GM19324 (cell line): ENCODE measurements around the gene PAX8.
"Not testable (repeated sequence)": the region's sequence is repeated elsewhere in the genome, so short reads cannot be mapped to it uniquely, and the experiment has no call there.

Experiments used
- ATAC-seq: cut with Tn5 transposase; IDR thresholded peaks from one replicate; pipeline ENCODE4 v1.9.1; 2021; ENCODE audit warnings: mild to moderate bottlenecking, moderate library complexity; ENCODE audit not compliant: unreplicated experiment, low FRiP score

PAX8 gene

DNA sequence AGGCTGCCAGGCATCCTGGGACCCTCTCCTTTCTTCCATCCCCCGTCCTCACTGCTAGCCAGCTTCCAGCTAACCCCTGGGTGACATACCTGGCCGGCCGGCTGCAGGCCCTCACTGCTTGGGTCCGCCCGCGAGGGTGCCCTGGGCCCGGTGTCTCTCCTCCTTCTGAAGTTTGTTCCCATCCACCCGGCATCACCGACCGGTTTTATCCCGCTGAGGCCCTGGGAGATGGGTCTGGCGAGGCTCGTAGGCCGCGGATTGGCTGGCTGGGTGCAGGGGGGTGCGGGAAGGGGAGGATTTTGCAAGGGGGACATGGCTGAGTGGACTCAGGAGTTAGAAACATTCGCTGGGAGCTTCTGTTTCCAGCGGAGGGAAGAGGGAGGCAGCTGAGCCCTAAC is at the start of gene PAX8:
Gene PAX8, minus strand, starts transcription at position 180 of the 398 bp plus-strand sequence. CDS start 527 bp downstream, outside the sequence.
- no peak for ATAC-seq

DNA sequence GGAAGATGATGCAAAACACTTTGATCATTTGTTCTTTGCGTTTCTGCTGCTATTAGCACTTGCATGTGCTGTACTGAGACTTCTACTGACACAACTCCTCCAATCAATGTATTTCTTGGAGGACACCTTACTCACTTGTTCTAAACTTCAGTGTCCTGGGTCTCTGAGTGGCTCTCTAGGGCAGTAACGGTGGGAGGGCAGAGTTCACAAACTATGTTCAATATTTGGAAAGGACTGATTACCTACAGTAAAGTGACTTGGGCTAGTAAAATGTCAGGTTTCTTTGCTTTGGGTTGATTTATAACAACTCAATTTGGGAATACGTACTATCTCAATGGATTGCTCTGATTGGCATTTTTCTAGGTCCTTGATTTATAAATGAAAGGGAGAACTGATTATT is 49.3 kb upstream of the PAX8 start:
- no peak for ATAC-seq

DNA sequence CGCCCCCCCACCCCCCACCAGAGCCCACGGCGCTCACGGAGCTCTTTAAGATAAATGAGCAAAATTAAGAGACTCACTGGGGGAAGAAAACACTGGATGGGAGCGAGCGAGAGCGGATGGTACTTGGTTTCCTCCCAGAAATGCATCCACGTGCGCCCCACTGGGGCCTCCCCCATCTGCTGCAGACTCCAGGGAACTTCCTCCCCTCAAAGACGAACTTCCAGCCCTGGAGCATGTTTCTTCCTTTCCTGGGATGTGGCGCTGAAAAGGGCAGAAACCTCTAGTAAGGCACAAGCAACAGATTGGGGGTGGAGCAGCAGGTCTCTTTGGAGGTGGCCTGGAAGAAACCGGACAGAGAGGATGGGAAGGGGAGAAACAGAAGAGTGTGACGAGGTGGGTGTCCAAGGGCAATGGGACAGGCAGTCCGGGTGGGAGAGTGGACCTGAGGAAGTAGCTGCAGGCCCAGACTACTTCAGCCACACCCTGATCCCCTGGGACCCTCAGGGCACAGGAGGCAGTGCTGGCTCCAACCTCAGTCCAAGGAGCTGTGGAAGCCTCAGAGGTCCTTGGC is 46.5 kb upstream of the PAX8 start:
- not testable (repeated sequence) for ATAC-seq

DNA sequence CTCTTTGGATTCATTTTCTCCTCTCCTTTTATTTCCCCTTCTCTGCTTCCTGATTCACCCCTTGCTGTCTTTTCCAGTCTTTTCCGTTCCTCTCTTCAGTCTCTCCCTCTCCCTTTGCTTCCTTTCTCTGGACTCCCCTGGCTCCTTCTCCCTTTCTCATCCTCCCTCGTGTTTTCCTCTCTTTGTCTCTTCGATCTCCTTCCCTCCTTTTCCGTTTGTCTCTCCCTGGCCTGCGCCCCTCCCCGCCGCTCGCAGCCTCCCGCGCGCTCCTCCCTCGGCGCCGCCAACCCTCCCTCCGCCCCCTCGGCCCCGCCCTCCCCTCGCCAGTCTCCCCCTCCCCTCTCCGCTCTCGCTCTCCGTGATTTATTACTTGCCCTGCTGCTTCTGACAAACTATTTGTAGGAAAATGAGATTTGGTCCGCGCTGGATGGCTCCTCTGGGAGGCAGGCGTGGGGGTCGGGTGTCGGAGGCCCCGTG is 46.0 kb upstream of the PAX8 start:
- ATAC-seq: no peak

DNA sequence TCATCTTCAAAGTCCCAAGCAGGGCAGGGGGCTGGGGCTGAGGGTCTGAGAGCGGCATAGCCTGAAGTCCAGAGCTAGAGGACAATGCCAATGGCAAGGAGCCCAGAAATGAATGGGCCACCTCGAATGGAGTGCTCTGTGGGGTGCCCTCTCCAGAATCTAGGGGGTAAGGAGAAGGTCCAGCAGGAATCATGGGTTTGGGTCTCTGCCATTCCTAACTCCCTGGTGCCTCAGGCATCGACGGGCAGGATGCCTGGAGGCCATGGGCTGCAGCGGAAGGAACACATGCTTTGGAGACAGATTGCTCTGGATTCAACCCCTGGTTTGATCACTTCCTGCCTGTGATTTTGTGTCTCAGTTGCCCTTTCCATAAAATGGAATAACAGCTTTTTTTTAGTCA is 44.4 kb upstream of the PAX8 start:
- ATAC-seq: not testable (repeated sequence)

DNA sequence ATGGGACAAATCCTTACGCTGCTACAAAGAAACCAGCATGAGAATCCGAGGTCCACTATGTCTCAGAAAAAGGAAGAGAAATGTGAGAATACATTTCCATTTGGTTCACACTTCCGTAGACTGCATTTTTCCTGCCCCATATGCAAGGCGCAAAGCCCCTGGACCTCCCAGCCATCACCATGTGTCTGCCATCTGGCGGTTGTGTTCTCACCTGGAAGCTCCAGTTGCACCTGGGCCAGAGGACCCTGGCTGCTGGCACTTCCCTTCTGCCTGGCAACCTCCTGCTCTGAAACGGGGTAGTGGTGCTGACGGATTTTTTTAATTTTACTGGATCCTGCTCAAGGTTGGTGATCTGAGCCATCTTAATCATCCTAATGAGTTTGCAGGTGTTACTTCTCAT is 41.4 kb upstream of the PAX8 start:
- not testable (repeated sequence) for ATAC-seq

DNA sequence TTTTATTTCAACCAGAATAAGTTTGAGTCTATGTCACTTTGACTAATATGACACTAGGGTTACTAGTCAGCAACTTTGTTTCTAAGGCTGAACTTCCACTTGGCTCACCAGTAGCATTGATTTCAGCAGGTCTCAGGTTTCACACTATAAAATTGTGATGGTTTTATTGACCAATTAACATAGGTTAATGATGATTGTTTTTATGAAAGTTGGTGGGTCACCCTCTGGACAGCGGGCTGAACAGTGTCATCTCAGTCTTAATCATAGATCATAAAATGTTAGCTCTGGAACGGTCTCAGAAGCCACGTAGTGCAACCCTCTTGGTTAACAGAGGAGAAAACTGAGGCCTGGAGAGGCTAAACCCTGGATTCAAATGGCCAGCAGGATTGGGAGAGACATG is 40.2 kb upstream of the PAX8 start:
- not testable (repeated sequence) for ATAC-seq

DNA sequence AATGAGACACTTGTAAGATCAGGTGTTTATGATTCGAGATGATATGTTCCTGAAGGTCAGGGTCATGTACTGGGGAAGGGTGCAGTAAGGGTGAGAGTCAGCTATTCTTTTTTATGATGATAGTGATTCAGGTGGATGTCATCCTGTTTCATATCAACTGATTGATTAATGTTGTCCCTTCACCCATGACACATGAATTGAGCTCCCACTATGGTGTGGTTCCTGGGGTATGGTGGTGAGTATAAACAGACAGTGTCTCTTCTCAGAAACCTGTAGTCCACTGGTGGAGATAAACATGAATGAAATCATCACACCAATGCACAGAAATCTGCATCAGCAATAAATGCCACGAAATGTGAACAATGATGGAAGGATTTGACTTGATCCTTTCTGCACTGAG is 37.4 kb upstream of the PAX8 start:
- no peak for ATAC-seq

DNA sequence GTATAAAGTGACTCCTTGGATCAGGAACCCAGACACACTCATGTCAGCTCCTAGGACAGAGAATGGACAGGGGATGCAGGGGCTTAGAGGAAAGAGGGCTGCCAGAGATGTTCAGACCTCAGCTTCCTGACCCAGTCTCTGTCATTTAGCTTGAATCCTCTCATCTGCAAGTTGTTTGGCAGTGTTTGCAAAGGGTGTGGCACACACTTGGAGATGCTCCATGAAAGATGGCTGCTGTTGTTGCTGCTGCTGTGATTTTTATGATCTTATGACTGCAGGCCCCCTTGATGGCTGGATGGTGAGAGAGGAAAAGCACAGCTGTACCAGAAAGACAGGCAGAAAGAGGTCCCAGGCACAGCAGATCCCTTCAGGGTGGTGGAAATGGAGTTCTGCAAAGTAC is 35.9 kb upstream of the PAX8 start:
- not testable (repeated sequence) for ATAC-seq

DNA sequence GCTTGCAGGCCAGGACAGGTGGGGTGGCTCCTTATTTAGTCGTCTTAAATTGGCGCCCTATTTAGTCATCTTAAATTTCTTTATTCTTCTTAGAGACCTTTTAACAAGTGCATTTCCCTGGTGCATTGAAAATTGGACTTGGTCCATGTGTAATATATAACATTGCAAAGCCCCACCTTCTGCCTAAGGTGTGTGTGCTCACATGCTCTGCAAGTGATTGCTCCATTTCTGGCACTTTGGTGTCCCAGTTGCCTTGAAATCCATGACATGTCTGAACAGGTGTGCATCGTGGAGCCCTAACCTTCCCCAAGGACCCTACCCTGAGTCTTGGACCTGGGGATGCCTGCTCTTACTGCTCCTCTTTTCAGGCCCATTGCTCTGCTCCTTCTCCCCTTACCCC is 35.5 kb upstream of the PAX8 start:
- ATAC-seq: not testable (repeated sequence)

DNA sequence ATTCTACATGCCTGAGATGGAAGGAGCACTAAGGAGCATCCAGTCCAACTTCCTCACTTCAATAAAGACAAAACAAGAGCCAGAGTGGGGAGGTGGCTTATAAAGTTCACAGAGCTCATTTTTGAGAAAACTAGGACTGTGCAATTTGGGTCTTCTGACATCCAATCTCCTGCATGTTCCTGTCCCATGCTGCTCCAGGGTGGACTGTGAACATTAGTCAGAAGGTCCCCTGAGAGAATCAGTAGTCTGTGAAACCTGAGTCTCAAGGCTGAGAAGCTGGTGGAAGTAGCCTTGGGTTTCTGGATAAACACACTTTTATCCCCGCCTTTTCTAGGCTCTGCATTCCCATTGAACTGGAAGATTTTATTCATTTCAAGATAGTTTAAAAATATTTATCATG is 33.1 kb upstream of the PAX8 start:
- not testable (repeated sequence) for ATAC-seq

DNA sequence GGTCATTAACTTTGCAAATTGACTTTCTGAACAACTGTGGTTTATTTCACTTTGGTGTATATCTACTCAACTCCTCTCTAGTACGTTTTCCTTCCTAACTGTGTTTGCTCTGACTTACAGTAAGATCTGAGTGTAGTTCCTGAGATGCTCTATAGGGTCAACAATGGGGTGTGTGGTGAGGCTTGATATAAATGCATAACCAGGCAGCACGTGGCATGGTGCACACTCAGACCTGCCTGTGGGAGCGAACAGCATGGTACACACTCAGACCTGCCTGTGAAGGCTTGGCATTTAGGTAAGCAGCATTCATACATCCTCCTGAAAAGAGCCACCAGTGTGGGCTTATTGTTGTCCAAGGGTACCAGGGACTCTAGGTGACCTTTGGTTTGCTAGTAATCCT is 32.5 kb upstream of the PAX8 start:
- peak; percentile 13 for ATAC-seq

DNA sequence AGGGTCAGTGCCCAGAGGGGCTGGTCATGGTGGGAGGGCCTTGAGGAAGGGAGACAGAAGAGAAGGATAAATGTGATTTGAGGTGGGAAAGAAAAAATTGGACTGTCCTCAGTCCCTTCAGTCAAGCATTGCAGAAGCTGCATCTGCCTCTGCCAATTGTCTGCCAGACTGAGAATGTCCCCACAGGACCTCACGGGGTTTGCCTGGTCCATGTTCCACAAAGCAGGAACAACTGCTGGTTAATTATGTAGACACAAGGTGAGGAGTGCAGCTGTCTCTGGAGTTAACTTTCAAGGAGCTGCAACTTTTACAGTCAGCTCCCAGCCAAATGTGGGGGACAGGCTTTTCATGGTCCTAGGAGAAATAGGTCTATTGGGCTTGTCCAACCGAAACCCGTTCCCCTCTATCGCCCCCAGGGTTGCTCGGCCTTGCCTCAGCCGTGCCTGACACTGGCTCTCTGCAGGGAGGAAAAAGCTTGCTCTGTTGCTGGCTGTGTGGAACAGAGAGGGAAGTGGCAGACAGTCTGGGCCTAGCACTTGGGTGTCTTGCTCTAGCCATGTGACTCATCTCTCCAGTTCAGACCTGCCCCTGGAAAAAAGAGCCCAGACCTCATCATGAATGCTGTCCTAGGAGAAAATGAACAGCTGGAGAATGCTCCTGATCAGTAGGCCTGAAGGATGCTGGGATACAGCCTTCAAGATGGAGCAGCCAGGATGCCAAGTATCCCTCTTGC is 31.1 kb upstream of the PAX8 start:
- no peak for ATAC-seq

DNA sequence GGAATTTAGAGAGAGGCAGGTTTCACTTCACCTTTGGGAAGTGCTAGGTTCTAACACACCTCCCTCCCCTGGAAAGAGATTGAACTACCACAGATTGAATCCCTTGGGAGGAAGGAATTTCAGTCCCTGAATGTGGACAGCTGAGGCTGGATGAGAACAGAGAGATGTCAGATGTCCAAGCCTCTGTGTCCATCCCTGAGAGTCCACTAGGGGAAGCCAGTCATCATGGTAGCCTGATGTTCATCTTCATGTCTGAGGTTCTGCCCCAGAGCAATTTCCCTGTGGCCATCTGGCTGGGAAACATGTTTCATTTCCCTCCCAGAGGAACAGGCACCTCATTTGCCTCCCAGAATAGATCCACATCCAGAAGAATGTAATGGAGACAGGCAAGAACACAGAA is 30.1 kb upstream of the PAX8 start:
- ATAC-seq: not testable (repeated sequence)

DNA sequence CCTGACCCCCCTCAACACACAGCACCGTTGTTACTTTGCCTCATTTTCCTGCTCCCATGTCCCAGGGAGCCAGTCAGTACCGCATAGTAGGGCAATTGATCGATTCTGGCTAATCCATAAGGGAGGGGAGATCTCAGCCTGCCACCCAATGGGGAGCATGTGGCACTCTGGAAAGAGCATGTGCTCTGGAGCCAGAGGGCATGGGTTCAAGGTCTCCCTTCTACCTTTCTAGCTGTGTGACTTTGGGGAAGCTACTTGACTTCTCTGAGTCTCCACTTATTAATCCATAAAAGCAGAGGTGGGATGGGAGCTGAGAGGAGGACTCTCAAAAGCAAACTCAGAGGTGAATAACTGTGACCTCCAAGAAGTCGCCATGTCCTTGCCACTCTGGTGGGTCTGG is 27.5 kb upstream of the PAX8 start:
- ATAC-seq: not testable (repeated sequence)

DNA sequence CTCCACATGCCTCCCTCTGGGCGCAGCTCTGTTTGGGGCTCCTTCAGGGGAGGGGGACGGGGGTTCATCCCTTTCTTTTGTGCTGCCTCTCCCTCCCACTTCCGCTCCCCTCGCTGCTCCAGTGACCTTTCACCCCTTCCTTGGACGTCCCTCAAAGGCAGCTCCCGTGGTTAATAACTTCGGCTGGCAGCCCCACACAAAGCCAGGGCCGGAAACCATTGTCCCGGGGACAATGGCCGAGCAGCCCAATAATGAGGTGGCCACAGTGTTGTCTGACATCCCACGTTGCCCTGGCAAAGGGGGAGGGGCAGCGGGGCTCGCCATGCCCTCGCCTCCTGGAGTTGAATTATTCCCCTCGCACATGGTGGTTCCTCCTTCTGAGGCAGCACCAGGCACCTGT is 27.0 kb upstream of the PAX8 start:
- ATAC-seq: not testable (repeated sequence)

DNA sequence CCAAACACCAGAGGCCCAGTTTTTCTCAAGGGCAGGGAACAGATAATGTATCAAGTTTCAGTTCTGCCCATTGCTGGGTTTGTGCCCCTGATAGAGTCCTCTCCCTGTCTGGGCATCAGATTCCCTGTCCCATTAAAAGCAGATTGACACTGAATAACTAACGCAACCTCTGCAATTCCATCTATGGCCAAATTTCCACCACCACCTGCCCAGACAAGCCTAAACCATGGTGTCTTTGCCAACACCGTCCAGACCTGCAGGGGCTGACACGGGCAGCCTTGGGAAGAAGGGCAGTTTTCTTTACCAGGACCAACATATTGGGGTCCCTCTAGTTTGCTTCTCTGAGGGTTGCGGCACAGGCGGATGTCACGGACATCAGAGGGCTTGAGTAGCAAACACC is 26.4 kb upstream of the PAX8 start:
- ATAC-seq: no peak

DNA sequence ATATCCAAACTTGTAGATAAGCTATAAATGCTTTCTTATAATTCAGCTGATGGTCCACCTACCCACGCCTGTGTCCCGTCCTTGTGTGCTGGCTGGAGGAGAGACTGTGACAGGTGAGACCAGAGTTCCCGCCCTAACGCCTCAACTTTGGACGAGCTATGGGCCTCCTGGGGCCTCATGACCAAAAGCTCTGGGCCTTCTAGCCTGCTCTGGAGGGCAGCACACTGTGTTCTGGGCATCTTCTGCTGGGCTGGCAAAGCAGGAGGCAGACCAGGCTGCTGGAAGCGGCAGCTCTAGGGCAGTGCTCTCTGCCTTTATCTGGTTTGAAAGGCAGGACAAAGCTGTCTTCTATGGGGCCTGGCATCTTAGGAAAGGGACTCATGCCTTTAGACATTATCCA is 26.0 kb upstream of the PAX8 start:
- ATAC-seq: no peak

DNA sequence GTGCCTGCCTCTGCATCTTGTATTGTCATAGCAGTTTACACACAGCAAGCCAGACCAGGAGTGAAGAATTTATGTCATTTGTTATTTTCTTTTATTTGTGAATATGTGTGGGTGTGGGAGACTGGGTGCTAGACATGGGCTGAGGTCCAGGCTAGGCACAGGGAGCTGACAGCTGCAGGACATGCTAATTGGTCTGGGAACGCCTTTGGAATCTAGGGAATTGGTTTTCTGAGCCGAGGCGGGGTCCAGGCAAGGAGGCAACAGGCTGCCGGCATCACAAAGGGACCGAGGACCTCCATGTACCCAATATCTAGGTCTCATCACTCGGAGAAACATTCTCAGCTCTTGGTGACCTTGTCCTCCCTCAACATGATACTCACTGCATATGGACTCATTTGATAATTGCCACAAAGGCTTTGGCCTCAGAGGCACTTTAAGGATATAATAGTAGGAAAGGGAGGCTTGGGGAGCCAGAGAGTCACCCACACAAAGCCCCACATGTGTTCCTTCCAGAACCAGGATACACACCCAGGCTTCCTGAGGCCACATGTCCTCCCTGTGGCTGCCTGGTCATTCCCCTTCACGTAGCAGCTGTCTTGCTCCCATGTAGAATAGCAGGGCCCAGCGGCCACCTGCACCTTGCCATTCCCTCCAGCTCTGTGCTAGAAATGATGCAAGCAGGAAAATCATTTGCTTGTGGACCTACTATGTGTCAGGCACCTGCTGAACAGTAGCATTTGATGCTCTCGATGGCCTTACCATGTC is 23.7 kb upstream of the PAX8 start:
- ATAC-seq: not testable (repeated sequence)

DNA sequence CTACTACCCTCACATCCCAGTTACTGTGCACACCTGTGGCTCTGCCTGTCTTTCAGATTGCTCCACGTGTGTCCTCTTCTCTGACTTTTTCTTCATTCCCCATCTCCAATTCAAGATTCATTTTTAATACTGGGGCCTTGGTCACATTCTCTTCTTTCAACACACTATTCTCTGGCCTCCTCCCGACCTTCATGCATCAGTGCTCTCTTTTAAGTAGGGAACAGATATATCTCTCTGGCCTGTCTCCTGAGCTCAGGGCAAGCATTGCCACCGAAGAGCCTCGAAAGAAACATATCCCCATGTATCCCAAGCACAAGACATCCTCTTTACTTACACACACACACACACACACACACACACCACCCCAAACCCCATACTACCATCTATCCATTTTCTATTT is 21.6 kb upstream of the PAX8 start:
- ATAC-seq: no peak

DNA sequence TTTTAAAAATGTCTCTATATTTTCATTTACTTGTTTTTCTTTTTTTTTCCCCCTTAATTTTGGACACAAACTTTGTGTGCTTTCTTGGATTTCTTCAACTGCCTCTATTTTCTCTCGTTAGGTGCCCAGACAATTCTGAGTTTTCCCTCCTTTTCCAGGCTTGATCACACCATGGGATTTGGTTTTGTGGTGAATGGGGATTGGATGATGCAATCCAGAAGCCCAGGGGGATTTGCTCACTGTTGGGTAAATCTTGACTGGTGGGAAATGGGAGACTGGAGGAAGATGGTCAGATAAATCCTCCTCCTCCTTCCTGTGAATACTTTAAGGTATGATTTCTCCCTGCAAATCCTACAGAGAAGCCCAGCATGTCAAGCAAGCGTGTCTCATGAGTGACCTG is 19.5 kb upstream of the PAX8 start:
- ATAC-seq: no peak
